Stimulated activated CD8-positive, alpha-beta memory T cell treated with anti-CD3 and anti-CD28 coated beads, Interleukin-2, amount 100 ng/mL, for 1 hour (primary cell): ENCODE measurements around the gene NBEA.

Experiments used
- DNase-seq, 2 donors: peaks; one replicate each; pipeline ENCODE4 v3.0.0-alpha.2; 2020; ENCODE audit warnings: low read depth in 2 of 2

Gene NBEA

GRCh38 chr13:35706281-35706680 lies 764.2 kb downstream of the NBEA start:
- no peak for DNase-seq

DNA sequence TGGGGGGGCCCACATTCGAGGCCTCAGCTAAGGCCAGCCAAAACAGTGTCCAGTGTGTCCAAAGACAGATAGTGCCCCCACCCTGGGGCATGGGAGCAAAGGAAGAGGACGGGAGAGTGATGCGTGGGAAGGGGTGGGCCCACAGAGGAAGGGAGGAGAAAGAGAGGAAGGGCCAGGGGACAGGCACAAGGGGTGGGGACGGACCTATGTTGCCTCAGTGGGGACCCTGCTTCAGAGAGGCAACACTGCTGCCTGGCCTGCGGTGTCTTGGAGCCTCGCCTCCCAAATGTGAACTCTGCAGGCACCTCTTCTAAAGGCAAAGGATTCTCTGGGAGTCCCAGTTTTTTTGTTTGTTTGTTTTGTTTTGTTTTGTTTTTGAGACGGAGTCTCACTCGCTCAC lies 764.7 kb downstream of the NBEA start:
- DNase-seq, result no peak

GRCh38 chr13:35711909-35712308 lies 769.8 kb downstream of the NBEA start:
- no peak for DNase-seq

DNA sequence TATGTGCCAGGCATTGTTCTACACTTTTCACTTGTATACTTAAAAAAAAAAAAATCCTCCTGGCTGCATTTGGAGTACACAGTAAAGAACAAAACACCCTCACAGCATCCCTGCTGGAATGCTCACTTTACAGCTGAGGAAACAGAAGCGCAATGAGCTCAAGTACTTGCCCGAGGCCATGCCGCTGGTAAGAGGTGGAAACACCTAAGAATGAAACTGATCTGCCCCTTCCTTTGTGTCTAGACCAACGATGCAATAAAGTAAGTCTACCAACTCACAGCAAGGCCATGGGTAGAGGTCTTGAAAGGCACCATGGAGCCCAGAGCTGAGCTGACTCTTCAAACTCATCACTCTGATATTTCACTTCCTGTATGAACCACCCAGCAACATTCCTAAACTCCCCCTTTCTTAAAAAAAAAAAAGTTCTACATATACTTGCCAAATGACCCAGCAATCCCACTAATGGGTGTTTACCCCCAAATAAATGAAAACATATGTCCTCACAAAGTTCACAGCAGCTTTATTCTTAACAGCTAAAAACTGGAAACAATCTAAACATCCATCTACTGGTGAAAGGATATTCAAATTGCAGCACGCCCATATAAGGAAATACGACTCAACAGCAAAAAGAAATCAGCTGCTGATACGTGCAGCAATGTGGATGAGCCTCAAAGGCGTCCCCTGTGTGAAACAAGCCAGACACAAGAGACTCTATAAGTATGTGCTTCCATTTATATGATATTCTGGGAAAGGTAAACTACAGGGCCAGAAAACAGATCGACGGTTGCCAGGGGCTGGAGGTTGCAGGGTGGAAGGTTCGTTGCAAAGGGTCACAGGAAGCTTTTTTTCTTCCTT lies 771.1 kb downstream of the NBEA start:
- no peak for DNase-seq

DNA sequence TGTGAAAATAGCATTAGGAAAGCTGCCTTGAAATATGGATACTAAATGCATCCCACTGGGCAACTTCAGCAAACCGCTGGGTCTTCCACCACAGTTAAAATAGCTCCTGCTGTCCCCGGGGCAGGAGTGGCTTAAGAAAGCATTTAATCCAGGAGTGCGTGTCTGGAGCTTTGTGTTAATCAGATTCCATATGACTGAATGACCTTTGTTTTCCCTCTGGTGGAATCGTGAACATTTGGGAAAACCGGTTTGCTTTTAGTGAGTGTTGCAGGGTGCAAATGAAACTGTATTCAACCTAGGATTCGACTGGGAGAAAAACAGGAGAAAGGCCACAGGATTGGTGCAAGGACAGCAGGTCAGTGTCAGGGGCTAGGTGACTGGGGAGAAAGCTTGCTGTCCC lies 772.1 kb downstream of the NBEA start:
- no peak for DNase-seq

- no peak for DNase-seq
These were observed 772.7 kb downstream of the NBEA start for GRCh38 chr13:35714588-35715377.

DNA sequence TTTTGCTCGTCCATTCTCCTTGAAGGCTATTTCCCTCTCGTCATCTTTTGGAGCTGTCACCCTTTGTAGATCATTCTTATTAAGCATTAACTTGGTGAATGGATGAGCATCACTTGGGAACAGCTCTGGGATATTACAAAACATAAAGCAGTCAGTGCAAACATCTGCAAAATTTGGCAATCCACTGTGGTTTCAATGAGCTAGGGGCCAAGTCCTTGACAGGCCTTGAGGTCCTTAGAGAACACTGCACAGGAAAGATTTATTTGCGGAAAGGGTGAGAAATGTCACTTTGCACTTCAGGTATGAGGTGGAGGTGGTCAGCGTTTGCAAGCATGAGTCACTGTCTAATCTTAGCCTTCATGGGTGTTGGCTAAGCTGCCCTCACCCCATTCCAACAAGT lies 774.1 kb downstream of the NBEA start:
- DNase-seq, result no peak

- DNase-seq, result no peak
These were observed 774.7 kb downstream of the NBEA start for GRCh38 chr13:35716729-35717128.

GRCh38 chr13:35718084-35718483 lies 776.0 kb downstream of the NBEA start:
- no peak for DNase-seq

GRCh38 chr13:35720290-35720689 lies 778.2 kb downstream of the NBEA start:
- no peak for DNase-seq

DNA sequence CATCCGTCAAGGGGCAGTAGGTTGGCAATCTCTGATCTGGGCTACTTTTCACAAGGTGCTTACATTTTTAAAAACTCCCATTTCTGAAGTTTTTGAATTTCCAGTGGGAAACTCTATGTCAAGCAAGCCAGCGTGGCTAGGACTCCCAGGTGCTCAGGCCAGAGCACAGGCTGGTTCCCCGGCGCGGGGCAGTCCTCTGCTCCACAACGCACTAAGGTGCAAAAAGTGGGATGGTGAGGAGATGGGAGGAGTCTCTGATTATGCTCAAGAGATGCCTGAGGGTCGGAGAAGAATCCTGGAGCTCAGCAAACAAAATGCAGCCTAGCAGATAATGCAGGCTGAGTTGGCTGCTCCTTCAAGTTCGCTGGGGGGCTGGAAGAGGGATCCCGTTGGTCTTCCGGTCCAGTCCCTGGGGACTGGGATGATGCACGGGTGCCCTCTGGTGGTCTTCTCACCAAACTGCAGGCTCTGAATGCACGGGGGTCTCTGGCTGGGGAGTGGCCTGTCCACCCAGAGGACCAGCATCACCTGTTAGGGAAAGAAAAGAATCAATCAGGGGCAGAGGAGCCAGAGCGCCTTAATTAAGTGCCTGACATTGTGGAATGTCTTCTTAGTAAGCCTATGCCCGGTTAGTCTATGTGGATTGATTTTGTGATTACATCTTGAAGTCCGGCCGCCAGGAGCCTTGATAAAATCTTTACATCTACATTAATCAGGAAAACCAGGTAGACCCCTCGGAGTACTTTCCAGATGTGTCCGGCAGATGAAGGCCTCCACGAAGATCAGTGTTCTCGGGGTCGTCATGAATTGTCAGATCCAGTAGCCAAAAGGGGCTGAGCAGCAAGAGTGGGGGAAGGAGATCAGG lies 778.9 kb downstream of the NBEA start:
- no peak for DNase-seq
